Activated CD4-positive, CD25-positive, alpha-beta regulatory T cell treated with anti-CD3 and anti-CD28 coated beads, Interleukin-2, amount 50 U/mL, for 72 hours (primary cell): ENCODE results near the gene PIN1.
"Not testable (repeated sequence)": the region's sequence is repeated elsewhere in the genome, so short reads cannot be mapped to it uniquely, and the experiment has no call there.

ENCODE experiments used
- DNase-seq: peaks from one replicate; pipeline ENCODE4 v3.0.0; 2021

Gene PIN1

GRCh38 chr19:9834726-9835506 lies at the start of gene PIN1:
TSS of gene PIN1 (plus strand) at chr19:9835318. CDS start at chr19:9835345, 27 bp downstream.
- peak; percentile 99 for DNase-seq

GRCh38 chr19:9785367-9786331 lies 49.5 kb upstream of the PIN1 start:
- peak; percentile 96 for DNase-seq

DNA sequence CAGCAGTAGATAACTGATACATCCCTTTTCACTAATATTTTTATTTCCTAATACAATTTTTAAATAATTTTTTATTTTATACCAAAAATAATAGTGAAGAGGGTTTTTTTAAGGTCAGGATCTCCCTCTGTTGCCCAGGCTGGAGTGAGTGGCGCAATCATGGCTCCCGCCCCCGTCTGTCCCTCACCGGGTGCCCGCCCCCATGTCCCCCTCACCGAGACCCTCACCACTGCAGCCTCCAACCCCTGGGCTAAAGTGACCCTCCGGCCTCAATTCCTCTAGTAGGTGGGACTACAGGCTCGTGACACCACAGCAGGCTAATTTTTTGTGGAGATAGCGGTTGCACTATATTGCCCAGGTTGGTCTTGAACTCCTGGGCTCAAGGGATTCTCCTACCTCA lies 48.8 kb upstream of the PIN1 start:
- no peak for DNase-seq

DNA sequence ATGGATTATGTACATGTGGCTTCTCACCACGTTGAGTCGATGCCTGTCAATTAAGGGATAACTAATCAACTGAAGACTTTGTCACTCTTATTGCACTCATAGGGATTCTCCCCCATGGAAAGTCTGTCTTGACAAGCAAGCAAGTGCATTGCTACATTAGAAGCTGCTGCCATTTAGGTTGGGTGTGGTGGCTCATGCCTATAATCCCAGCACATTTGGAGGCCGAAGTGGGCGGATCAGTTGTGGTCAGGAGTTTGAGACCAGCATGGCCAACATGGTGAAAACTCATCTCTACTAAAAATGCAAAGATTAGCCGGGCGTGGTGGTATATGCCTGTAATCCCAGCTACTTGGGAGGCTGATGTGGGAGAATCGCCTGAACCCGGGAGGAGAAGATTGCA lies 48.3 kb upstream of the PIN1 start:
- no peak for DNase-seq

DNA sequence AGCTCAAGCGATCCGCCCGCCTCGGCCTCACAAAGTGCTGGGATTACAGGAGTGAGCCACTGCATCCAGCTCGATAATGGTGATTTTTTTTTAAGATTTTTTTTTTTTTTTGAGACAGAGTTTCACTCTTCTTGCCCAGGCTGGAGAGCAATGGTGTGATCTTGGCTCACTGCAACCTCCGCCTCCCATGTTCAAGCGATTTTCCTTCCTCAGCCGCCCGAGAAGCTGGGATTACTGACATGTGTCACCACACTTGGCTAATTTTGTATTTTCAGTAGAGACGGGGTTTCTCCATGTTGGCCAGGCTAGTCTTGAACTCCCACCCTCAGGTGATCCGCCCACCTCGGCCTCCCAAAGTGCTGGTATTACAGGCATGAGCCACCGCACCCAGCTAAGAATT lies 46.5 kb upstream of the PIN1 start:
- DNase-seq: not testable (repeated sequence)

- DNase-seq: no peak
Observed at GRCh38 chr19:9789066-9789465, 46.1 kb upstream of the PIN1 start.

DNA sequence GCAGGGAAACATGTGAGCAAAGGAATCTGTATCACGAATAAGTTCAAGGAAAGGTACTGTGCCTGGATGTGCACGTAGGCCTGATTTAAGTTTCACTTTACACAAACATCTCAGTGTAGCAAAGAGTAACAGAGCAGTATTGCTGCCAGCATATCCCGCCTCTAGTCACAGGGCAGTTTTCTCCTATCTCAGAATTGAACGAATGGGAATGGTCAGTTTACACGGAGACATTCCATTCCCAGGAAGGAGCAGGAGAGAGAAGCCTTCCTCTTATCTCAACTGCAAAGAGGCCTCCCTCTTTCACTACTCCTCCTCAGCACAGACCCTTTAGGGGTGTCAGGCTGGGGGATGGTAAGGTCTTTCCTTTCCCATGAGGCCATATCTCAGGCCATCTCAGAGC lies 45.5 kb upstream of the PIN1 start:
- DNase-seq: not testable (repeated sequence)

DNA sequence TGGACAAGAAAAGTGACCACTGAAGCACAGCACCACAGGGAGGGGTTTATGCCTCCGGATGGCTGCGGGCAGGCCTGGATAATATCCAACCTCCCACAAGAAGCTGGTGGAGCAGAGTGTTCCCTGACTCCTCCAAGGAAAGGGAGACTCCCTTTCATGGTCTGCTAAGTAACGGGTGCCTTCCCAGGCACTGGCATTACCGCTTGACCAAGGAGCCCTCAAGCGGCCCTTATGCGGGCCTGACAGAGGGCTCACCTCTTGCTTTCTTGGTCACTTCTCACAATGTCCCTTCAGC lies 44.1 kb upstream of the PIN1 start:
- not testable (repeated sequence) for DNase-seq

DNA sequence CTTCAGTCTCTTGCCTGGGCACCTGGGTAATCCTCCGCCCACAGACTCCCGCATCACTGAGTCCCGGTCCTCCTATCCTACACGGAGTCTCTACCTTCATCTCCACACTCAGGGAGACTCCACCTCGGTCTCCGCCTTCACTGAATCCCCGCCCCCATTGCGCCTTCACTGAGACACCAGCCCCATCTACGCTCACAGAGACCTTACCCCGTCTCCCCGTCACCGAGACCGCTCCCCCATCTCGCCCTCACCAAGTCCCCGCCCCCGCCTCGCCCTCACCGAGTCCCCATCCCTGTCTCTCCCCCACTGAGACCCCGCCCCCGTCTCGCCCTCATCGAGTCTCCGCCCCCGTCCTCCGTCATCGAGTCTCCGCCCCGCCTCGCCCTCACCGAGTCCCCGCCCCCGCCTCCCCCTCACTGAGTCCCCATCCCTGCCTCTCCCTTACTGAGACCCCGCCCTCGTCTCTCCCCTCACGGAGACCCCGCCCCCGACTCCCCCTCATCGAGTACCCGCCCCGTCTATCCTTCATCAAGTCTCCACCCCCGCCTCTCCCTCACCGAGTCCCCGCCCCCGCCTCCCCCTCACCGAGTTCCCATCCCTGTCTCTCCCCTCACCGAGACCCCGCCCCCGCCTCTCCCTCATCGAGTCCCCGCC lies 43.4 kb upstream of the PIN1 start:
- DNase-seq: peak; percentile 87

DNA sequence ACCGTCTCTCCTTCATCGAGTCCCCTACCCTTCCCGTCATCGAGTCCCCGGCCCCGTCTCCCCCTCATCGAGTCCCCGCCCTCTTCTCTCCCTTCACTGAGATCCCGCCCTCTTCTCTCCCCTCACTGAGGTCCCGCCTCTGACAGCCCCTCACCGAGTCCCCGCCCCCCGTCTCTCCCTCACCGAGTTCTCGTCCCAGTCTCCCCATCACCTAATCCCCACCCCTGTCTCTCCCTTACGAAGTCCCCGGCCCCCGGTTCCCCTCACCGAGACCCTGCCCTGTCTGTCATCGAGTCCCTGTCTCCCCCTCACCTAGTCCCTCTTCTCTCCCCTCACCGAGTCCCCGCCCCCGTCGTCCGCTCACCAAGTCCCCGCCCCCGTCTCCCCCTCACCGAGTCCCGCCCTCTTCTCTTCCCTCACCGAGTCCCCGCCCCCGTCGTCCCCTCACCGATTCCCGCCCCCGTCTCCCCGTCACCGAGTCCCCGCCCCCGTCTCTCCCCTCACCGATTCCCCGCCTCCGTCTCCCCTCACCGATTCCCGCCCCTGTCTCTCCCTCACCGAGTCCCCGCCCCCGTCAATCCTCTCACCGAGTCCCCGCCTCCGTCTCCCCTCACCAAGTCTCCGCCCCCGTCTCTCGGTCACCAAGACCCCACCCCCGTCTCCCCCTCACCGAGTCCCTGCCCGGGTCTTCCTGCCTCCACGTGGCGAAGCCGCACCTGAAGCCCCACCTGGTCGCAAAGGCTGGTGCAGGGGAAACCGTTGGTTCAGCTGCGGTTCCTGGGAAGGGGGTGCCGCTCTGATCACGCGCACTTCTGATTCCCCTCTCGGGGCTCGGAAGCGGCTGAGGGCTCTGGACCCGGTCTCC lies 42.7 kb upstream of the PIN1 start:
- peak; percentile 85 for DNase-seq

GRCh38 chr19:9793071-9793591 lies 42.0 kb upstream of the PIN1 start:
- DNase-seq: no peak

- DNase-seq: peak; percentile 74
Observed at GRCh38 chr19:9796113-9796773, 38.9 kb upstream of the PIN1 start.

DNA sequence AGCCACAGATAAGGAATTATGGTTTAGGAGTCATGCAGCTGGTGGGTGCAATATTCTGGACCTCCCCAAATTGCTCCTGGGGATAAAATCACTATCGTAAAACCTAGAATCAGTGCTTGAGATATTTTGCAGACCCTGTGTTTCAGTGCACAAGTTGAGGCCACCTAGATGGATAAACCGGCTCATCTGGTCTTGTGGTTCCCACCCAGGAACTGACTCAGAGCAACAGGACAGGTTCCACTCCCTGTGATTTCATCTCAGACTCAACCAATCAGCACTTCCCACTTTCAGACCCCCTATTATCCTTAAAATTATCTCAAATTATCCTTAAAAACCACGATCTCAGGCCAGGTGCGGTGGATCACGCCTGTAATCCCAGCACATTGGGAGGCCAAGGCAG lies 37.2 kb upstream of the PIN1 start:
- no peak for DNase-seq

GRCh38 chr19:9799162-9799561 lies 36.0 kb upstream of the PIN1 start:
- no peak for DNase-seq

GRCh38 chr19:9801976-9802375 lies 33.1 kb upstream of the PIN1 start:
- no peak for DNase-seq

GRCh38 chr19:9806803-9807202 lies 28.3 kb upstream of the PIN1 start:
- no peak for DNase-seq

GRCh38 chr19:9808855-9809824 lies 26.0 kb upstream of the PIN1 start:
- no peak for DNase-seq

DNA sequence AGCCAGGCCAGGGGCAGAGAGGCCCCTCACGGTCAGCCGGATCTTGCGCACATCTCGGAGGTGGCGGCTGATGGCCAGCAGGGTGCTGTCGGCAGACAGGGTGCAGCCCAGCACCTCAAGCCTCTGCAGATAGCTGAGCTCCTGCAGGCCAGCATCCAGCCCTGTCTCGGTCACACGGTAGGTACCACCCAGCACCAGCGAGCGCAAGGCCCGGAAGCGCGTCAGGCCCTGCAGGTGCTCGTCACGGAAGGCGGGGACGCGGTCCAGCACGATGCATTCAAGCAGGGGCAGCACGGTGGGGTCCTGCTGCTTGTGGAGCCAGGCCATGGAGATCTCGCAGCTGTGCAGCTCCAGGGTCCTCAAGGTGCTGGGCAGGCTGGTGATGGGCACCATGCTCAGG lies 24.0 kb upstream of the PIN1 start:
- no peak for DNase-seq

DNA sequence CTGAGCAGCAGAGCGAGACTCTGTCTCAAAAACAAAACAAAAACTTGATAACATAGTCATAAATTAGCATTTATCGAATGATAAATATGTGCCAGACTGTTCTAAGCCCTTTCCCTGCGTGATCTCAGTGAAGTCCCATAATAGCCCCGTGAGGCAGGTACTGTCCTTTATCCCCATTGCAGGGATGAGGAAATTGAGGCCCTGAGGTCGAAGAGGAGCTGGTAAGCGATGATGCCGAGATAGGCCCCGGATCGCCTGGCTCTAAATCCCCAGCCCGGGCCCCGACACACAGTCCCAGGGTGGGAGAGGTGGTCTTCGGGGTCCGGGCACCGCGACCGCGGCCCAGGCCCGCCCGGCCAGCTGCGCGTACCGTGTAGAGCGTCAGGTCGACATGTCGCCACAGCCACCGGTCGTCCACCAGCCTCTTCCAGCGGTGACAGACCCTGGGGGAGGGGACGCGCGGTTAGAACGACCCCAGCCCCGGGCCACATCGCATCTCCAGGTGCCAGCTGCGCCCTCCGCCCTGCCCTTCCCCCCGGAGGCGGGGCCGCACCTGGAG lies 16.9 kb upstream of the PIN1 start:
- no peak for DNase-seq
